Heart left ventricle (tissue), 16 donors: Measurements from ENCODE around the gene COL10A1. TPM values are rescaled to one million over a fixed set of nuclear protein-coding genes. Genes with fewer than 3 reads are reported as not detected.

Experiments
- ATAC-seq, 4 donors: fragments of 200-7000 bp; cut with Tn5 transposase; one replicate each; pipeline ENCODE4 v1.9.1; 2020 to 2022; ENCODE audit warnings: moderate library complexity in 4 of 4, mild to moderate bottlenecking in 3 of 4, moderate number of reproducible peaks in 1 of 4
- DNase-seq, 5 donors: peaks; one replicate each; pipeline ENCODE4 v3.0.0-alpha.2; 2020
- H3K27ac ChIP-seq, 12 donors: fragments of 200-600 bp; sonication (generic) in 4 of 12; one replicate each; pipeline versions ENCODE4 v1.5.0 to v1.8.0; 2016 to 2022; ENCODE audit warnings: mild to moderate bottlenecking in 2 of 12
- H3K27me3 ChIP-seq, 9 donors: fragments of 200-600 bp; sonication (generic) in 2 of 9; one replicate each; pipeline versions ENCODE4 v1.5.1 to v1.8.0; 2016 to 2022; ENCODE audit warnings: mild to moderate bottlenecking in 3 of 9
- H3K36me3 ChIP-seq, 9 donors: fragments of 200-600 bp; sonication (generic) in 2 of 9; one replicate each; pipeline versions ENCODE4 v1.5.0 to v1.8.0; 2018 to 2022; ENCODE audit warnings: mild to moderate bottlenecking in 2 of 9
- H3K4me1 ChIP-seq, 12 donors: fragments of 200-600 bp; sonication (generic) in 4 of 12; one replicate each; pipeline versions ENCODE4 v1.5.0 to v1.8.0; 2016 to 2022; ENCODE audit warnings: mild to moderate bottlenecking in 3 of 12
- H3K4me3 ChIP-seq, 12 donors: fragments of 200-600 bp; sonication (generic) in 4 of 12; one replicate each; pipeline versions ENCODE4 v1.5.0 to v1.8.0; 2017 to 2022; ENCODE audit warnings: mild to moderate bottlenecking in 9 of 12, moderate library complexity in 4 of 12
- H3K9me3 ChIP-seq, 12 donors: fragments of 200-600 bp; sonication (generic) in 4 of 12; one replicate each; pipeline versions ENCODE4 v1.5.0 to v1.8.0; 2016 to 2022; ENCODE audit warnings: mild to moderate bottlenecking in 1 of 12
- CTCF ChIP-seq, 12 donors: fragments of 200-600 bp; sonication (generic) in 4 of 12; IDR thresholded peaks; one replicate each; pipeline versions ENCODE4 v1.5.0 to v1.8.0; 2018 to 2022; ENCODE audit warnings: antibody characterized with exemption in 12 of 12, mild to moderate bottlenecking in 5 of 12
- POLR2A ChIP-seq, 2 donors: fragments of 450-650 bp; IDR thresholded peaks; one replicate each; pipeline ENCODE4 v1.6.1; 2017; ENCODE audit warnings: antibody characterized with exemption in 2 of 2, mild to moderate bottlenecking in 2 of 2, moderate library complexity in 2 of 2
- WGBS, 4 donors: extraction: QIAGEN DNeasy Blood & Tissue Kit in 2 of 4; methylation state at CpG; one replicate each; pipeline versions ENCODE4 v1.1.5 to v1.1.7; 2013 to 2018; 5-methylcytosine and 5-hydroxymethylcytosine counted together
- intact Hi-C, 10 donors: fragments of 100-400 bp; cut with DNase I; formaldehyde crosslinking; loops; one replicate each; pipeline versions ENCODE4 v1.11.1 to v1.14.2; 2022
- polyA plus RNA-seq, 2 donors: library from polyadenylated mRNA; stranded (reverse); fragments of 200-250 nt; gene quantifications; one replicate each; pipeline ENCODE4 v1.2.3, GENCODE V29; 2013
- total RNA-seq, 9 donors: library from RNA; depleted of rRNA in 2 of 9; stranded (reverse); fragments of >200 nt in 2 of 9; fragmentation: NEBNext Ultra II Directional in 3 of 9; extraction: Animal tissue kit (Norgen Biotek cat#: 25700) in 3 of 9; gene quantifications; one replicate each; pipeline versions ENCODE4 v1.1.0 to v1.2.4, GENCODE V29; 2016 to 2023
- donor health status: ischemic (EF 13 %, LVEDD 7.1; RV severe dilation, severe dysfunction).
- donor health status: healthy with polysubstance abuse.
- donor health status: DM: no; HTN: yes; CAD: no.
- donor health status: DM: no; HTN: no; CAD: no.
- donor health status: ischemic (EF 25% LVEDD 6.9; RV normal size, moderate dysfunction).
- donor health status: ischemic (EF 25% LVEDD 5.7; RV mildly dilated, moderate dysfunction).
- donor health status: healthy.
- donor health status: DM: yes; HTN: yes; CAD: no.
- donor health status: ischemic (EF 35%, LVEDD 5.7; RV mildly dilated, moderate dysfunction).
- donor health status: nonischemic (EF 11% LVEDD 7.7; RV severe dilation, severe dysfunction).
- donor health status: DM: yes; HTN: yes; CAD: no.
- donor health status: PGD.
- donor health status: ischemic (EF 29% LVEDD 5.4; RV normal size, mild dysfunction).
- donor health status: nonischemic (EF 23%, LVEDD 6.1; RV moderate dilation, normal function).

COL10A1 gene
- total and polyA plus RNA-seq, 11 donors: 0.04 to 1.4 (median 0.17) TPM; not detected in 5

- intact Hi-C loops: no loop called here
Measured at GRCh38 chr6:116154887-116155286, 29.0 kb upstream of the COL10A1 start.

GRCh38 chr6:116152620-116153019 lies 26.7 kb upstream of the COL10A1 start:
- peaks cover 0 to 5% (median 0%) of the 10 kb centered on the region in 12 donors for H3K4me1 ChIP-seq
- H3K4me3 ChIP-seq: no peak overlapping the region
- H3K27ac ChIP-seq: no peak overlapping the region
- no peaks in the 10 kb centered on the region for H3K27me3 ChIP-seq
- ATAC-seq (no peak), DNase-seq (no peak)
- intact Hi-C loops: no loop called here
- WGBS, 4 donors: 74 to 87% (median 81%) methylated on average over 1 of the region's 1 CpG
- H3K9me3 ChIP-seq: no peaks in the 10 kb centered on the region
- no peaks in the 10 kb centered on the region for H3K36me3 ChIP-seq
- TF ChIP-seq CTCF (IDR thresholded peaks at IDR 0.05): no peak
- TF ChIP-seq POLR2A (IDR thresholded peaks at IDR 0.05): no peak

More at GRCh38 chr6:116154887-116155286, 29.0 kb upstream of the COL10A1 start:
- 92 to 95% (median 94%) methylated on average over 2 of the region's 2 CpGs for WGBS, 4 donors
- Histone ChIP-seq H3K4me3 (no peak overlapping the region), H3K27me3 (no peaks in the 10 kb centered on the region), H3K27ac (no peak overlapping the region), H3K4me1 (peaks cover 0 to 5% (median 0%) of the 10 kb centered on the region in 12 donors), H3K36me3 (peaks cover 0 to 5% (median 0%) of the 10 kb centered on the region in 9 donors), H3K9me3 (no peaks in the 10 kb centered on the region)
- ATAC-seq (no peak), DNase-seq (no peak)
- no peak for TF ChIP-seq CTCF (IDR thresholded peaks at IDR 0.05)
- no peak for TF ChIP-seq POLR2A (IDR thresholded peaks at IDR 0.05)

GRCh38 chr6:116145803-116146675 lies 20.1 kb upstream of the COL10A1 start:
- no peak for DNase-seq
- H3K4me1 ChIP-seq: peaks cover 0 to 22% (median 7%) of the 10 kb centered on the region in 12 donors
- no peak overlapping the region for H3K27ac ChIP-seq
- TF ChIP-seq POLR2A (IDR thresholded peaks at IDR 0.05) (no peak), CTCF (IDR thresholded peaks at IDR 0.05) (no peak)
- ATAC-seq: no peak
- intact Hi-C loops: no loop called here
- H3K36me3 ChIP-seq: no peaks in the 10 kb centered on the region
- no peaks in the 10 kb centered on the region for H3K9me3 ChIP-seq
- no peak overlapping the region for H3K4me3 ChIP-seq
- H3K27me3 ChIP-seq: no peaks in the 10 kb centered on the region
- 60 to 63% (median 61%) methylated on average over 4 of the region's 4 CpGs for WGBS, 4 donors

- intact Hi-C loops: no loop called here
- no peaks in the 10 kb centered on the region for H3K9me3 ChIP-seq
- WGBS, 4 donors: 49 to 57% (median 55%) methylated on average over 3 of the region's 3 CpGs
- H3K36me3 ChIP-seq: peaks cover 0 to 11% (median 0%) of the 10 kb centered on the region in 9 donors
- DNase-seq: no peak
- TF ChIP-seq CTCF (IDR thresholded peaks at IDR 0.05) (no peak), POLR2A (IDR thresholded peaks at IDR 0.05) (no peak)
- H3K27ac ChIP-seq: no peak overlapping the region
- peak in 3 of 4 donors; percentile 42 to 81 (median 64) for ATAC-seq
- peaks cover 0 to 22% (median 7%) of the 10 kb centered on the region in 12 donors for H3K4me1 ChIP-seq
- no peak overlapping the region for H3K4me3 ChIP-seq
- no peaks in the 10 kb centered on the region for H3K27me3 ChIP-seq
Measured at GRCh38 chr6:116144605-116145004, 18.7 kb upstream of the COL10A1 start.
